Fibroblast of the aortic adventitia (primary cell): Measurements from ENCODE around the gene SUSD6. TPM values are rescaled to one million over a fixed set of nuclear protein-coding genes. Genes with fewer than 3 reads are reported as not detected.
A peak's percentile ranks its signal among the peaks of the same experiment; 100 is the strongest.

Experiments used
- DNase-seq: peaks from one replicate; pipeline ENCODE4 v3.0.0-alpha.2; 2010; ENCODE audit warnings: low read depth
- H3K4me3 ChIP-seq: 2 replicates; pipeline ENCODE4 v1.5.1; 2011; ENCODE audit warnings: low read depth, mild to moderate bottlenecking, control low read depth, low read length, moderate library complexity
- CTCF ChIP-seq: IDR thresholded peaks from 2 replicates; pipeline ENCODE4 v1.5.1; 2011; ENCODE audit warnings: mild to moderate bottlenecking, low read length, control low read depth, inconsistent platforms; ENCODE audit not compliant: insufficient read depth
- total RNA-seq: library from RNA; depleted of rRNA; stranded (reverse); fragments of >200 nt; gene quantifications from 2 replicates; pipeline ENCODE4 v1.2.3, GENCODE V29; 2012; ENCODE audit warnings: low replicate concordance

Gene SUSD6
- total RNA-seq, 1 donor: 8.0 TPM

DNA sequence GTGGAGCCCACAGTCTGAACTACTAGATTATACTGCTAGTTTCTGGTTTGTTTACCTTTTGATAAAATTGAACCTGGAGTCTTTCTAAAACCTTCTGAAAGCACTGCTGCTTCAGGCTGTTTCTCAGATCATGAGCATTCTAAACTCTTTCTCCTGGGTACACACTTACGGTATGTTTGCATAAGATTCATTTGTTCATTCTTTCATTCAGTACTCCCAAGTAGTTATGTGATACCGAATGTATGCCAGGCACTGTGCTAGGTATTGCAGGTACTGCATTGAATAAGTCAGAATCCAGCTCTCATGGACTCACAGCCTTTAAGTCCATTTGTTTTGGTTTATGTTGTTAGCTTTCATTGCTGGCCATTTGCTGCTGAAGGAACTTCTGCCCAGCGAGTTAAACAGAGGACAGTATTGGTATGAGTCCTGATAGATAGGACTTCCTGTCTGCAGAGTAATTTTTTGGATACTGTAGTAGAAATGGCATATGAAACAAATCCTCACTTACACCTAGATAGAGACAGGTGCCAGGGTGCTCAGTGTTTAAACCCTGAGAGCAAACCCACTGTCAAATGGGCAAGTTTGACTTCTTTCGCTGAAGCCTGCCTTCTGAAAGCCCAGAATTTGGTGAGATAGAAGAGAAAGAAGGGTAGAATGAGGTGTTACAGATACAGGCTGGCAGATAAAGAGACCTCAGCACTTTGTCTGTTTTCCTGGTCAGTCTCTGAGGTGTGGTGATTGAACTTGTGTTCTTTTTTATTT lies 2.1 kb downstream of the SUSD6 start:
- H3K4me3 ChIP-seq: peak overlapping the region; percentile 90
- no peak for DNase-seq
- no peak for TF ChIP-seq CTCF

DNA sequence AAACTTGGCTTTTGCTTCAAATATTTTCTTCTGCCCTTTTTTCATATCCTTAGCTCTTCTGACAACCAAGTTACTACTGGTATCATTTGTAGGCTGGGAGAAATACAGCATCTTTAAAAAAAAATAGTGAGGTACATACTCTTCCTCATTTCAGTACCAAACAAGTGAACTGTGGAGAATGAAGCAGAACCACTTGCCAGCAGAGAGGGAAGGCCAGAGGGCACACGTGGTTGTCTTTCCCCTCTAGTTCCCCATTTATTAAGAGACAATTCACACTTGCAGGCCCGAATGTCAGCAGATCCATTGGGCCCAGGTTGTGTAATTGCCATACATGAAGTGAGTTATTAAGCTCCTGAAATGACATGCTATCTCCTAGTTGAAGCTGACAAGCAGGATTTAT lies 3.2 kb downstream of the SUSD6 start:
- no peak overlapping the region for H3K4me3 ChIP-seq
- TF ChIP-seq CTCF: no peak
- no peak for DNase-seq

DNA sequence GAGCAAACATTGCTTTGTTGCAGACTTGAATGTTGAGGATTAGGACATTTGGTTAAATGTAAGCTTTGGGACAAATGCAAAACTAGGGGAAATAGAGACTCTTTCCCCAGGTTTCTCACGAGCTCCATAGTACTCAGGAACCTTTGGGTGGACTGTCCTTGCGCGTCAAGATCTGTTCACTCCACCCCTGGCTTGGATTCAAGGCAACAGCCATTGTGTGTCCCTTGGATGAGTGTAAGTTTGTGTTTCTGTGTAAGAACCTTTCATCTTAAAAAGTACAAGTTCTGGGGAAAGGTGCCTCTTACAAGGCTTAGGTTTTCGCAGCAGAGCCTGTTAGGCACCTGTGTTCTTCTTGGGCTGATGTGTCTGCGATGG lies 3.7 kb downstream of the SUSD6 start:
- no peak for DNase-seq
- TF ChIP-seq CTCF: no peak
- H3K4me3 ChIP-seq: peak overlapping the region; percentile 4

GRCh38 chr14:69615496-69616407 lies 4.4 kb downstream of the SUSD6 start:
- peak; percentile 17 for TF ChIP-seq CTCF
- peak overlapping the region; percentile 51 for H3K4me3 ChIP-seq

GRCh38 chr14:69616408-69616773 lies 5.0 kb downstream of the SUSD6 start:
- DNase-seq: no peak
- H3K4me3 ChIP-seq: peak overlapping the region; percentile 45
- TF ChIP-seq CTCF: no peak

More at GRCh38 chr14:69615496-69616407, 4.4 kb downstream of the SUSD6 start:
- DNase-seq: peak; percentile 87

DNA sequence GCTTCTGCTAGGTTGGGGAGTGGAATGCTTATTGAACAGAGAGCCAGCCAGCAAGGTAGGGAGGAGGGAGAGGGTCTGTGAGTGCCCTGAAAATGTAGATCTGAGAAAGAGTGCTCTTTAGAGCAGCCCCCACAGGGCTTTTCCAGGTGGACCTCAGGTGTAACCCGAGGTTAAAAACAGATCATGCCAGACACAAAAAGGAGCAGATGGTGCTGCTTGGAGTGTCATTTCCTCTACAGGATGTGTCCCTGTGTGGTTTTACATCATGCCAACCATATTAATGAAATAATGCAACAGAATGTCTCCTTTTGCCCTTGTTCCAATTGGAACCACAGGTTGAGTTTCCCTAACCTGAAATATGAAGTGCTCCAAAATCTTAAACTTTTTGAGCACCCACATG lies 6.4 kb downstream of the SUSD6 start:
- TF ChIP-seq CTCF: no peak
- no peak overlapping the region for H3K4me3 ChIP-seq
- no peak for DNase-seq
